GM12892 (cell line): ENCODE results near the gene EMILIN3.

ENCODE experiments used
- DNase-seq: peaks from one replicate; pipeline ENCODE4 v3.0.0; 2011; ENCODE audit not compliant: insufficient read length
- FAIRE-seq: peaks from 2 replicates; lab custom pipeline; 2011; peaks lifted over from hg19 to GRCh38; lab: Jason Lieb, UNC
- POLR2A ChIP-seq: IDR thresholded peaks from 2 replicates; pipeline ENCODE4 v1.6.1; 2011; ENCODE audit warnings: low read depth, low read length, control low read depth
- POLR2AphosphoS5 ChIP-seq: IDR thresholded peaks from 2 replicates; pipeline ENCODE4 v1.6.1; 2011; ENCODE audit warnings: low read depth, low read length, control low read depth
- TAF1 ChIP-seq: IDR thresholded peaks from 2 replicates; pipeline ENCODE4 v1.6.1; 2011; ENCODE audit warnings: low read depth, mild to moderate bottlenecking, control low read depth, low read length, borderline replicate concordance

The EMILIN3 gene

GRCh38 chr20:41386502-41387427 is 20.1 kb upstream of the EMILIN3 start:
- DNase-seq (no peak), FAIRE-seq (no peak)
- no peak for TF ChIP-seq POLR2A
- TF ChIP-seq POLR2AphosphoS5, result no peak
- TF ChIP-seq TAF1, result no peak

DNA sequence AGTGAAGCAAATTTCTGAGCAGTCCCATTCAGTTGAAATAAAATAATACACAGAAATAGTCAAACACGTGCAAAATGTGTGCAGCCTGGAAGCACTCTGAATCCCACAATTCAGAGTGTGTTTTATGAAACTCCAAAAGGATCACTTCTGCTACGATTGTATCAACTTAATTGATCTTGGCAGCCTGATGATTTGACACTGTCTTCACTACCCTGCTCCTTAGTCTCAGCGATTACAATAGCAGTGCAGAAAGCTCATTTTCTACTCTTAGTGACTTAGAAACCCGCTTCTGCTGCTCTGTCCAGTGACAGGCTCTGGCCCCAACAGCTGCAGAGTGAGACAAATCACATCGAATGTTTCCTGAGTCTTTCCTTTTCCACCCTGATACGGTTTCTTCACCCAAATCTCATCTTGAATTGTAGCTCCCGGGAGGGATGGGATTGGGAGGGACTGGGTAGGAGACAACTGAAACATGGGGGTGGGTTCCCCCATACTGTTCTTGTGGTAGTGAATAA is 16.2 kb upstream of the EMILIN3 start:
- TF ChIP-seq POLR2A (no peak), POLR2AphosphoS5 (no peak), TAF1 (no peak)
- DNase-seq, result no peak
- FAIRE-seq, result no peak

DNA sequence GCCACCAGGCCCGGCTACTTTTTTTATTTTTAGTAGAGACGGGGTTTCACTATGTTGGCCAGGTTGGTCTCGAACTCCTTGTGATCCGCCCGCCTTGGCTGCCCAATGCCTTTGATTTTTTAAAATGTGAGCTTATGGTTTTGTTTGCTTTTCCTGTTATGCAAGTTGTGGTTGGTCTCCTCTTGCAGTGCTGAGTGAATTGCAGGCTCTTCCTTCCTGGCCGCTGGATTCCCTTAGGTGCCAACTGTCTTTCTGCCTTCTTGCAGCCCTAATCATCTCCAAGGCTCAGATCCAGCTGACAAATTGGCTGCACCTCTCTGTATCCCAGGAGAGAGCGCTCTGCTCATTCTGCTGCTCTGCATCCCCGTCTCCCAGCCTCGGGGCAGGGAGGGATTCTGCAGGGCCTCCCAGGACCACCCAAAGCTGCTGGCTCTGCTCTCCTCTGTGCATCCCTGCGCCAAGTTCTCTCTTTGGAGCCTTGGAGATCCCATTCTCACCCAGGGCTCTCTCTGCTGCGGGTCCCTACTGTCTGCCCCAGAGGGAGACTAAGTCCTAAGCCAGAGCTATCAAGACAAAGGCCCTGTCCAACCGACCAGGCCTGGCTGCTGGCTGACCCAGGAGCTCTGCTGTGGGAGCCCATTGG is 14.1 kb upstream of the EMILIN3 start:
- no peak for DNase-seq
- FAIRE-seq, result no peak

DNA sequence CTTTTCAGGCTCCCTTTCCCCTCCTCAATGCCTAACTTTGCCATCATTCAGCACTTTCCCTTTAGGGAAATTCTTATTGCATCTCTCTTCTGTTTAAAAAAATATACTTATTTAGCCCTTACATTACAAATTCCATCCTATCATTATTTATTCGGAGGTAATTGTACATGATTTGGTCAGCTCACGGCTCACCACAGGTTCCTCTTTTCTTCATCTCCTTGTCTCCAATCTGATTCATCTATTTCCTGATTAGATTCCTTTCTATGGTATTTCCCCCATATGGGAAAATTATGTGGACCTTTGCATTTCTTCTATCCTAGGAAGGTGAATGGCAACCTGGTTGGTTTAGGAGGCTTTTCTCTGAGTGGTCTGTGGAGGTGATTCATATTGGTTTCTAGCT is 12.9 kb upstream of the EMILIN3 start:
- FAIRE-seq (no peak), DNase-seq (no peak)
- TF ChIP-seq TAF1, result no peak
- no peak for TF ChIP-seq POLR2A
- TF ChIP-seq POLR2AphosphoS5, result no peak

More for the DNA sequence above, 14.1 kb upstream of the EMILIN3 start:
- TF ChIP-seq TAF1 (no peak), POLR2A (no peak), POLR2AphosphoS5 (no peak)

DNA sequence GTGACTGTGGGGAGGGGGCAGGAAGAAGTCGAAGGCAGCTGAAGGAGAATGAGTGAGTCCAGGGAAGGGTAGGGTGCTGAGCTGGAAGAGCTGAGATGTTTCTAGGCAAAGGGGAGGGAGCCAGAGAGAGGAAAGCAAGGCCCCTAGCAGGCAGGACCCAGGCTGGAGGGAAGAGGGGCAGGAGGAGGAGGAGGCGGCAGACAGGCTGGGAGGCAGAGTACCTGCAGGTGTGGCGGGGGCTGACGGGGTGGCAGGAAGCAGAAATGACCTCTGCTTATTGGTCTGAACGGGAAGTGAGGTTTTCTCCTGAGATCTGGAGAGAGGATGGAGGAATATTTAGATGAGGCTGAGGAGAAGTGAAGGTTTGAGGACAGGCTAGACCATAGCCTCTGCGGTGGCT is 10.7 kb upstream of the EMILIN3 start:
- FAIRE-seq (no peak), DNase-seq (no peak)
- TF ChIP-seq TAF1 (no peak), POLR2A (no peak), POLR2AphosphoS5 (no peak)

DNA sequence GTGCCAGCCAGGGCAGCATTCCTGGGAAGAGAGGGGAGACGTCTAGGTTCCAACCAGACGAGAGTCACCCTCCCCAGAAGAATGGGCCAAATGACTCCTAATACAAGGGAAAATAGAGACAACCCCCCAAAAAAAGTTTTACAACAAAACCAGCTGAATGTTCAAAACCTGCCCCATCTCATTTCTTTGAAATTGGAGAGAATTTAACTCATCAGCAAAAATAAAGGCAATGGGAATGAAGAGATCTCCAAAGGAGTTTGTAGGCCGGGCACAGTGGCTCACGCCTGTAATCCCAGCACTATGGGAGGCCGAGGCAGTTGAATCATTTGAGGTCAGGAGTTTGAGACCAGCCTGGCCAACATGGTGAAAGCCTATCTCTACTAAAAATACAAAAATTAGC is 9.7 kb upstream of the EMILIN3 start:
- TF ChIP-seq POLR2A (no peak), TAF1 (no peak), POLR2AphosphoS5 (no peak)
- no peak for FAIRE-seq
- no peak for DNase-seq

GRCh38 chr20:41375846-41376245 is 9.2 kb upstream of the EMILIN3 start:
- DNase-seq, result no peak
- no peak for TF ChIP-seq TAF1
- TF ChIP-seq POLR2A, result no peak
- FAIRE-seq, result no peak

GRCh38 chr20:41373931-41374920 is 7.6 kb upstream of the EMILIN3 start:
- TF ChIP-seq POLR2A (no peak), TAF1 (no peak), POLR2AphosphoS5 (no peak)
- DNase-seq (no peak), FAIRE-seq (no peak)

DNA sequence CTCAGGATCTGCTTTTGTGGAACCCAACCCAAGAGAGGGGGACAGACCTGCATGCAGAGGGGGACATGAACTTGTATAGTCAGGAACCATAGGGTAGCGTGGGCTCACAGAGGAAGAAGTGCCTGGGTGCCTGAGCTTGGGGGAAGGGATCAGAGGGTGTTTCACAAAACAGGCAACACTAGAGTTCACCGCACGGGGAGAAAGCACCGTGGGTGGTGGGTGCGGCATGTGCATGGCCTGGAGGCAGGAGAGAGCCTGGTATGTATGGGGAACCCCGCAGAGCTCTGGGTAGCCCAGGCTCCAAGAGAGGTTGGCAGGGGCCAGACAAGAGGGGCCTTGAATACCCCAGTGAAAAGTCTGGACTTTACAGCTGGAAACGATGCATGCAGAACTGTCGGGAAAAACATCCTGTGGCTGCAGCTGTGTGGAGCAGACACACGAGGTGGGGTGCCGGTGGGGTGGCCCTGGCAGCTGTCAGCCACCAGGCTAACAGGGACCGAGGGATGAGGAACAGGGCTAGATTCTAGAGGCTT is 6.7 kb upstream of the EMILIN3 start:
- TF ChIP-seq TAF1 (no peak), POLR2A (no peak), POLR2AphosphoS5 (no peak)
- DNase-seq (no peak), FAIRE-seq (no peak)

DNA sequence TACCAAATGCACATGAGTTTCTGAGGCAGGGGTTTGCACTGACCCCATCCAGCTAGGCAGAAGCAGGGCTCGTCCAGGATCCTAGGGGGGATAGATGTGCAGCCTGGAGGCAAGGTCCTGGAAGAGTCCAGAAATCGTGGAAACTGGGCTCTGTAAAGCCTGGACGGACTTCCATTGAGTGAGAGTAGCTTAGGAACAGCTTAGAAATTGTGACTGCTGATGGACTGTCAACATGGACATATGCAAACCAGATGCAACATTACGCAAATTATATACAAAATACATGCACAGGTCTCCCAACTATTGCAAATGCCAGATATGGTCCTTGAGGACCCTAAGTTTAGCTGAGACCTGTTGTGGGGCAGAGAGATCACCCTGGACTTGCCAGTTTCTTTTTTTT is 4.8 kb upstream of the EMILIN3 start:
- TF ChIP-seq TAF1 (no peak), POLR2AphosphoS5 (no peak), POLR2A (no peak)
- FAIRE-seq (no peak), DNase-seq (no peak)
